SK-N-SH treated with all-trans-retinoic acid at 6 μM for 48 hours (cell line): ENCODE results near the gene SERTAD1.

Experiments used
- ATAC-seq: fragments of 200-7000 bp; cut with Tn5 transposase; 3 replicates; pipeline ENCODE4 v1.9.1; 2020; ENCODE audit warnings: mild to moderate bottlenecking, moderate library complexity
- ARNTL ChIP-seq: fragments of 450-650 bp; formaldehyde crosslinking; IDR thresholded peaks from 2 replicates; pipeline ENCODE4 v1.5.0; 2020; ENCODE audit warnings: low read depth, mild to moderate bottlenecking, moderate library complexity, borderline replicate concordance
- BACH2 ChIP-seq: fragments of 250-450 bp; sonication (Bioruptor Pico); IDR thresholded peaks from 2 replicates; pipeline ENCODE4 v1.9.0; 2021; ENCODE audit warnings: mild to moderate bottlenecking, borderline replicate concordance
- CREB5 ChIP-seq: fragments of 250-450 bp; sonication (Bioruptor Pico); IDR thresholded peaks from 2 replicates; pipeline ENCODE4 v1.5.1; 2020; ENCODE audit warnings: low read depth, mild to moderate bottlenecking, moderate library complexity
- GLIS3 ChIP-seq: fragments of 250-450 bp; sonication (Bioruptor Pico); IDR thresholded peaks from 2 replicates; pipeline ENCODE4 v1.5.0; 2020; ENCODE audit warnings: mild to moderate bottlenecking, moderate library complexity
- ISL1 ChIP-seq: fragments of 250-450 bp; sonication (Bioruptor Pico); IDR thresholded peaks from 2 replicates; pipeline ENCODE4 v2.1.2; 2022; ENCODE audit warnings: mild to moderate bottlenecking, moderate library complexity
- OSR1 ChIP-seq: fragments of 250-450 bp; sonication (Bioruptor Pico); IDR thresholded peaks from 2 replicates; pipeline ENCODE4 v1.8.0; 2022; ENCODE audit warnings: moderate library complexity, mild to moderate bottlenecking, inconsistent platforms
- PPARA ChIP-seq: fragments of 250-450 bp; sonication (Bioruptor Pico); IDR thresholded peaks from 2 replicates; pipeline ENCODE4 v1.5.0; 2020; ENCODE audit warnings: mild to moderate bottlenecking, borderline replicate concordance
- RARB ChIP-seq: fragments of 250-450 bp; sonication (Bioruptor Pico); IDR thresholded peaks from 2 replicates; pipeline ENCODE4 v1.8.0; 2021; ENCODE audit warnings: mild to moderate bottlenecking, moderate library complexity
- SNAI2 ChIP-seq: fragments of 250-450 bp; sonication (Bioruptor Pico); IDR thresholded peaks from 2 replicates; pipeline ENCODE4 v1.5.0; 2020; ENCODE audit warnings: mild to moderate bottlenecking, moderate library complexity
- TOX ChIP-seq: fragments of 250-450 bp; sonication (Bioruptor Pico); IDR thresholded peaks from 2 replicates; pipeline ENCODE4 v1.8.0; 2021; ENCODE audit warnings: mild to moderate bottlenecking, moderate library complexity, borderline replicate concordance
- ZC3H10 ChIP-seq: fragments of 250-450 bp; sonication (Bioruptor Pico); IDR thresholded peaks from 2 replicates; pipeline ENCODE4 v1.5.1; 2021; ENCODE audit warnings: mild to moderate bottlenecking, moderate library complexity
- ZFP3 ChIP-seq: fragments of 250-450 bp; sonication (Bioruptor Pico); IDR thresholded peaks from 2 replicates; pipeline ENCODE4 v1.5.0; 2020; ENCODE audit warnings: mild to moderate bottlenecking, moderate library complexity
- ZFP30 ChIP-seq: fragments of 450-650 bp; formaldehyde crosslinking; IDR thresholded peaks from 2 replicates; pipeline ENCODE4 v1.5.0; 2022; ENCODE audit warnings: mild to moderate bottlenecking, moderate library complexity
- ZNF70 ChIP-seq: fragments of 450-650 bp; formaldehyde crosslinking; IDR thresholded peaks from 2 replicates; pipeline ENCODE4 v1.5.0; 2020; ENCODE audit warnings: mild to moderate bottlenecking, moderate library complexity
- ZNF8 ChIP-seq: fragments of 450-650 bp; formaldehyde crosslinking; IDR thresholded peaks from 2 replicates; pipeline ENCODE4 v1.5.0; 2020; ENCODE audit warnings: mild to moderate bottlenecking, moderate library complexity
- TF ChIP-seq, protein P1 (sequence below): fragments of 250-450 bp; sonication (Bioruptor Pico); IDR thresholded peaks from 2 replicates; pipeline ENCODE4 v1.5.0; 2020; ENCODE audit warnings: mild to moderate bottlenecking, moderate library complexity
- TF ChIP-seq, protein P2 (sequence below): fragments of 250-450 bp; sonication (Bioruptor Pico); IDR thresholded peaks from 2 replicates; pipeline ENCODE4 v1.8.0; 2020; ENCODE audit warnings: mild to moderate bottlenecking, moderate library complexity, borderline replicate concordance

The SERTAD1 gene

DNA sequence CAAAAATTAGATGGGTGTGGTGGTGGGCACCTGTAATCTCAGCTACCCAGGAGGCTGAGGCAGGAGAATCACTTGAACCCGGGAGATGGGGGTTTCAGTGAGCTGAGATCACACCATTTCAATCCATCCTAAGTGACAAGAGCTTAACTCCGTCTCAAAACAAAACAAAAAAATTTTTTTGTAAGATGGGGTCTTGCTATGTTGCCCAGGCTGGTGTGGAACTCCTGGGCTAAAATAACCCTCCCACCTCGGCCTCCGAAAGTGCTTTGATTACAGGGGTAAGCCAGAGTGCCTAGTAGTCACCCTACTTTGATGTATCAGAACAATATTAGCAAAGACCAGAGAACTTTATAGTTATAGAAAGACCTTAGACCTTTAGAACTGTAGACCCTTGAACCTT is 48.9 kb upstream of the SERTAD1 start (continued):
- TF ChIP-seq, protein P1, sequence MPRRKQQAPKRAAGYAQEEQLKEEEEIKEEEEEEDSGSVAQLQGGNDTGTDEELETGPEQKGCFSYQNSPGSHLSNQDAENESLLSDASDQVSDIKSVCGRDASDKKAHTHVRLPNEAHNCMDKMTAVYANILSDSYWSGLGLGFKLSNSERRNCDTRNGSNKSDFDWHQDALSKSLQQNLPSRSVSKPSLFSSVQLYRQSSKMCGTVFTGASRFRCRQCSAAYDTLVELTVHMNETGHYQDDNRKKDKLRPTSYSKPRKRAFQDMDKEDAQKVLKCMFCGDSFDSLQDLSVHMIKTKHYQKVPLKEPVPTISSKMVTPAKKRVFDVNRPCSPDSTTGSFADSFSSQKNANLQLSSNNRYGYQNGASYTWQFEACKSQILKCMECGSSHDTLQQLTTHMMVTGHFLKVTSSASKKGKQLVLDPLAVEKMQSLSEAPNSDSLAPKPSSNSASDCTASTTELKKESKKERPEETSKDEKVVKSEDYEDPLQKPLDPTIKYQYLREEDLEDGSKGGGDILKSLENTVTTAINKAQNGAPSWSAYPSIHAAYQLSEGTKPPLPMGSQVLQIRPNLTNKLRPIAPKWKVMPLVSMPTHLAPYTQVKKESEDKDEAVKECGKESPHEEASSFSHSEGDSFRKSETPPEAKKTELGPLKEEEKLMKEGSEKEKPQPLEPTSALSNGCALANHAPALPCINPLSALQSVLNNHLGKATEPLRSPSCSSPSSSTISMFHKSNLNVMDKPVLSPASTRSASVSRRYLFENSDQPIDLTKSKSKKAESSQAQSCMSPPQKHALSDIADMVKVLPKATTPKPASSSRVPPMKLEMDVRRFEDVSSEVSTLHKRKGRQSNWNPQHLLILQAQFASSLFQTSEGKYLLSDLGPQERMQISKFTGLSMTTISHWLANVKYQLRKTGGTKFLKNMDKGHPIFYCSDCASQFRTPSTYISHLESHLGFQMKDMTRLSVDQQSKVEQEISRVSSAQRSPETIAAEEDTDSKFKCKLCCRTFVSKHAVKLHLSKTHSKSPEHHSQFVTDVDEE (CRISPR knock-in tag), result no peak
- no peak for TF ChIP-seq ZNF8

GRCh38 chr19:40472516-40472915 is 46.7 kb upstream of the SERTAD1 start:
- no peak for ATAC-seq
- TF ChIP-seq GLIS3 (CRISPR knock-in tag) (no peak), BACH2 (CRISPR knock-in tag) (no peak), ZNF70 (CRISPR knock-in tag) (no peak), ZFP3 (no peak), TOX (no peak), CREB5 (CRISPR knock-in tag) (no peak), ISL1 (CRISPR knock-in tag) (no peak), ZC3H10 (CRISPR knock-in tag) (no peak), RARB (CRISPR knock-in tag) (no peak), PPARA (CRISPR knock-in tag) (no peak)
- TF ChIP-seq, protein P1 (CRISPR knock-in tag), result no peak
- TF ChIP-seq, all 23 proteins: peak for 0

GRCh38 chr19:40471111-40471510 is 45.3 kb upstream of the SERTAD1 start:
- ATAC-seq, result no peak
- TF ChIP-seq SNAI2 (CRISPR knock-in tag), result no peak
- no peak for TF ChIP-seq BACH2 (CRISPR knock-in tag)
- TF ChIP-seq OSR1 (CRISPR knock-in tag), result no peak
- TF ChIP-seq CREB5 (CRISPR knock-in tag), result no peak
- TF ChIP-seq, protein P1 (CRISPR knock-in tag), result no peak
- TF ChIP-seq TOX, result no peak
- no peak for TF ChIP-seq ZFP3

GRCh38 chr19:40469011-40469410 is 43.2 kb upstream of the SERTAD1 start:
- TF ChIP-seq ARNTL (CRISPR knock-in tag), result no peak
- TF ChIP-seq GLIS3 (CRISPR knock-in tag), result no peak
- TF ChIP-seq ZFP30, result no peak
- no peak for TF ChIP-seq SNAI2 (CRISPR knock-in tag)
- no peak for TF ChIP-seq PPARA (CRISPR knock-in tag)
- TF ChIP-seq, protein P2, sequence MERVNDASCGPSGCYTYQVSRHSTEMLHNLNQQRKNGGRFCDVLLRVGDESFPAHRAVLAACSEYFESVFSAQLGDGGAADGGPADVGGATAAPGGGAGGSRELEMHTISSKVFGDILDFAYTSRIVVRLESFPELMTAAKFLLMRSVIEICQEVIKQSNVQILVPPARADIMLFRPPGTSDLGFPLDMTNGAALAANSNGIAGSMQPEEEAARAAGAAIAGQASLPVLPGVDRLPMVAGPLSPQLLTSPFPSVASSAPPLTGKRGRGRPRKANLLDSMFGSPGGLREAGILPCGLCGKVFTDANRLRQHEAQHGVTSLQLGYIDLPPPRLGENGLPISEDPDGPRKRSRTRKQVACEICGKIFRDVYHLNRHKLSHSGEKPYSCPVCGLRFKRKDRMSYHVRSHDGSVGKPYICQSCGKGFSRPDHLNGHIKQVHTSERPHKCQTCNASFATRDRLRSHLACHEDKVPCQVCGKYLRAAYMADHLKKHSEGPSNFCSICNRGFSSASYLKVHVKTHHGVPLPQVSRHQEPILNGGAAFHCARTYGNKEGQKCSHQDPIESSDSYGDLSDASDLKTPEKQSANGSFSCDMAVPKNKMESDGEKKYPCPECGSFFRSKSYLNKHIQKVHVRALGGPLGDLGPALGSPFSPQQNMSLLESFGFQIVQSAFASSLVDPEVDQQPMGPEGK (CRISPR knock-in tag), result no peak
- no peak for ATAC-seq
